Breast epithelium (tissue), 4 donors: ENCODE measurements around the gene LCP1. TPM values are rescaled to one million over a fixed set of nuclear protein-coding genes. Genes with fewer than 3 reads are reported as not detected.
"Not testable (repeated sequence)": the region's sequence is repeated elsewhere in the genome, so short reads cannot be mapped to it uniquely, and the experiment has no call there.

Experiments
- DNase-seq, 2 donors: peaks; one replicate each; pipeline ENCODE4 v3.0.0-alpha.2; 2019; ENCODE audit warnings: low spot score in 2 of 2
- H3K27ac ChIP-seq, 2 donors: fragments of 200-600 bp; sonication (generic) in 1 of 2; one replicate each; pipeline ENCODE4 v1.5.1; 2016 to 2019; ENCODE audit warnings: mild to moderate bottlenecking in 1 of 2
- H3K27me3 ChIP-seq, 2 donors: fragments of 200-600 bp; sonication (generic) in 1 of 2; one replicate each; pipeline versions ENCODE4 v1.5.1 to v1.6.0; 2017 to 2019; ENCODE audit warnings: control low read depth in 1 of 2, mild to moderate bottlenecking in 1 of 2
- H3K36me3 ChIP-seq: fragments of 200-600 bp; one replicate; pipeline ENCODE4 v1.5.1; 2019
- H3K4me1 ChIP-seq, 2 donors: fragments of 200-600 bp; sonication (generic); one replicate each; pipeline ENCODE4 v1.5.1; 2016 to 2019; ENCODE audit warnings: control low read depth in 1 of 2
- H3K4me3 ChIP-seq, 3 donors: fragments of 200-600 bp; sonication (generic); 1 replicate in 2 of 3; 2 replicates in 1 of 3; pipeline ENCODE4 v1.5.1; 2016 to 2019; ENCODE audit warnings: mild to moderate bottlenecking in 3 of 3, moderate library complexity in 2 of 3
- H3K9me3 ChIP-seq, 2 donors: fragments of 200-600 bp; sonication (generic) in 1 of 2; one replicate each; pipeline ENCODE4 v1.5.1; 2016 to 2019; ENCODE audit warnings: control low read depth in 1 of 2
- CTCF ChIP-seq, 3 donors: fragments of 450-650 bp; IDR thresholded peaks; one replicate each; pipeline ENCODE4 v1.5.1; 2016 to 2017; ENCODE audit warnings: antibody characterized with exemption in 3 of 3, mild to moderate bottlenecking in 3 of 3, moderate library complexity in 3 of 3
- POLR2A ChIP-seq: fragments of 450-650 bp; IDR thresholded peaks from one replicate; pipeline ENCODE4 v1.6.1; 2016; ENCODE audit warnings: antibody characterized with exemption, mild to moderate bottlenecking, moderate library complexity
- POLR2AphosphoS5 ChIP-seq, 3 donors: sonication (generic); formaldehyde crosslinking; IDR thresholded peaks; one replicate each; pipeline ENCODE4 v1.6.1; 2017; ENCODE audit warnings: antibody characterized with exemption in 3 of 3
- intact Hi-C: fragments of 100-400 bp; cut with DNase I; formaldehyde crosslinking; loops from one replicate; pipeline ENCODE4 v1.15.1; 2023; ENCODE audit warnings: low total_unique reads
- total RNA-seq, 3 donors: library from RNA; depleted of rRNA; stranded (reverse); fragments of >200 nt; gene quantifications; one replicate each; pipeline ENCODE4 v1.1.0, GENCODE V29; 2016

The LCP1 gene
- total RNA-seq, 3 donors from 2014 or later, result 28.2 to 94.9 (median 61.3) TPM

DNA sequence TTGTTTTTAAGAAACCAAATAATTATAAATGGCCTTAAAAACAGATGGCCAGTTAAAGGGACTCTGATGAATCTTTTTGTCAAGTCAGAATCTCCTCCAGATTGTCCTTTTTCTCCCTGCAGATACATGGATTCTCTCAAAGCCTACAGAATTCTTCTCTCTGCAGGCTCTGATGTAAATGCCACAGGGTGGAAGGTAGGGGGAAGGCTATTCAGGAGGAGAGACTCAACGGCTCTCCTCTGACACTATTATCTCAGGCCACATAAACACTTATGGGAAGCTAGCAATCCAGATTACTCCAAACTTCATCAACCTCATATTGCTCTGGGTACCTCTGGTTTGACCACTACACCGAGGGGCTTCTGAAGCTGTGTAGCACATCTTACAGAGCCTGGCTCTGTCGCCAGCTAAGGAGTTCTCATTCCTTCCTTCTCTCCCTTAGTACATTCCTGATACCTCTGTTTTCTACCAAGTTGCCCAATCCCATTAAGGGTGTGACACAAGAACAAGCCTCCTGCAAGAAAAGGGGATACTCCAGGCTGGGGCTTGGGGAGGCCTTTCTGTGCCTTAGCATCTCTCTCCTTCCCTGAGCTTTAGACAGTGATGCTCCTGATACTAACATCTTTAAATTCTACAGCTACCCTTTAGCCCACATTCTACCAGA, 14.9 kb downstream of the LCP1 start:
- intact Hi-C loops, result no loop called here
- Histone ChIP-seq H3K4me3 (no peak overlapping the region), H3K9me3 (no peaks in the 10 kb centered on the region), H3K4me1 (no peaks in the 10 kb centered on the region), H3K27me3 (no peaks in the 10 kb centered on the region), H3K27ac (no peak overlapping the region), H3K36me3 (no peaks in the 10 kb centered on the region)
- DNase-seq, result no peak
- TF ChIP-seq POLR2AphosphoS5 (IDR thresholded peaks at IDR 0.05), result no peak
- no peak for TF ChIP-seq POLR2A
- no peak for TF ChIP-seq CTCF (IDR thresholded peaks at IDR 0.05)

DNA sequence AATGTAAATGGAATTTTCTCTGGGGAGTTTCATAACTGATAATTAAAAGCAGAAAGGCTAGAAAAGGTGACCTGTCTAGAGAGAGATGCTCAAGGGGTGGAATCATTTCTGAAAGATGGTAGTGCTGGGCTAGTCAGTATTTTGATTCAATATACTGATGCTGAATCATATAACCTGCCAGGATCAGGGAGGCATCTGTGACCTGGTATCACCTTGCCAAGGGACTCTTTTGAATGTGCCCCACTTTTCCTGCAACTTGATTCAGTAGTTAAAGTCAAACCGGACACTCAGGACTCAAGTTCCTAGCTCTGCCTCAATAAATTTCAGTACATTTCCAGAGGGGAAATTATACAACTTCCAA, 15.8 kb downstream of the LCP1 start:
- H3K4me3 ChIP-seq, result no peak overlapping the region
- intact Hi-C loops, result no loop called here
- H3K27me3 ChIP-seq, result no peaks in the 10 kb centered on the region
- H3K4me1 ChIP-seq, result no peaks in the 10 kb centered on the region
- TF ChIP-seq POLR2A (no peak), POLR2AphosphoS5 (IDR thresholded peaks at IDR 0.05) (no peak), CTCF (IDR thresholded peaks at IDR 0.05) (no peak)
- H3K9me3 ChIP-seq, result no peaks in the 10 kb centered on the region
- H3K27ac ChIP-seq, result no peak overlapping the region
- H3K36me3 ChIP-seq, result no peaks in the 10 kb centered on the region
- no peak for DNase-seq

DNA sequence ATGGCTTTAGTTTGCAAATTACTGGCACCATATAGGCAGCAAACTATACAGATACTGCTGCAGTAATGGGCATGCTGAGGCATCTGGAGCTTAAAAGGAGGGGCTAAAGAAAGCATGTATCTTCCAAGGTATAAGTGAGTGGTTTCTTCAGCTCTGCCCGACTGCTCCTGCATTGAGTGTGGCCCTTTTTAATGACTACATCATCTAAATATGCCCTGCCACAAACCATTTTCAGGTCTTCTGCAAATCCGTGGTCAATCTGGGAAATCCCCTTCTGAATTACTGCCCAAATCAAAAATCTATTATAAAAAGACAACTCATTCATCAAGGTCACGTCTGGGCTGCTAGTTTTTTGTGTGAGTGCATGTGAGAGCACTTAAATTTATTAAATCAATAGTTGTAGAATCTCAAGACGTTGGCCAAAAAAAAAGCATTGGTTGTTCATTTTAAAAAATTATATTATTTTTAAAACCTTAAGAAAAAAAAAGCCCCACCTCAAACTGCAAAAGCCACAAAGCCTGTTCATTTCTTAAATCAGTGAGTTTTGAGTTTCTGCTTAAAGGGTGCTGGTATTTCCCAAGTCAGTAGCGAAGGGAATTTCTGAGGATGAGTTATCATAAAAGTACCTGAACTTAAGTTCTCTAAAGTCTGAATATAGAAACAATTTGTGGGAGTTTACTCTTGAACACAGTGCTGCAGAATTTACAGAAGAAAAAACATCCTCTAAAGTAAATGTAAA, 16.3 kb downstream of the LCP1 start:
- Histone ChIP-seq H3K4me1 (no peaks in the 10 kb centered on the region), H3K27me3 (no peaks in the 10 kb centered on the region), H3K9me3 (no peaks in the 10 kb centered on the region), H3K4me3 (no peak overlapping the region), H3K36me3 (no peaks in the 10 kb centered on the region), H3K27ac (no peak overlapping the region)
- DNase-seq, result no peak
- no peak for TF ChIP-seq POLR2AphosphoS5 (IDR thresholded peaks at IDR 0.05)
- no peak for TF ChIP-seq CTCF (IDR thresholded peaks at IDR 0.05)
- TF ChIP-seq POLR2A, result no peak
- intact Hi-C loops, result no loop called here

DNA sequence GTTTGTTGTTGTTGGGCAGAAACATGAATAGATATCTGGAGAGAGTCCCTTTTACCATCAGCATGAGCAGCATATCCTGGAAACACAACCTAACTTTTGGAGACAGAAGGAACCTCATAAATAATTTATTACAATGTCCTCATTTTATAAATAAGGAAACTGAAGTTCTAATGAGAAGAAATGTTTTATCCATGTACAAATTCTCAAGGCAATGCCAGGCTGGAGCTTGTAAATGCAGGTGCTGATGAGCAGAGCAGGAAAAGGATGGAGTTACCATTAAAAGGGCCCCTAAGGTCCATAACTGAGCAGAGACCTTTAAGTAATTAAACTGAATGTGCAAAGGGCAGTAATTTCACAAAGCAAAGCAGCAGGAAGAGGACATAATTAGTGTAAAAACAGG, 17.3 kb downstream of the LCP1 start:
- DNase-seq, result no peak
- no peaks in the 10 kb centered on the region for H3K4me1 ChIP-seq
- H3K27ac ChIP-seq, result no peak overlapping the region
- no peaks in the 10 kb centered on the region for H3K27me3 ChIP-seq
- intact Hi-C loops, result no loop called here
- no peaks in the 10 kb centered on the region for H3K9me3 ChIP-seq
- TF ChIP-seq POLR2AphosphoS5 (IDR thresholded peaks at IDR 0.05) (no peak), CTCF (IDR thresholded peaks at IDR 0.05) (no peak), POLR2A (no peak)
- no peak overlapping the region for H3K4me3 ChIP-seq
- no peaks in the 10 kb centered on the region for H3K36me3 ChIP-seq

- H3K36me3 ChIP-seq, H3K27ac ChIP-seq, H3K4me1 ChIP-seq, intact Hi-C loops, H3K9me3 ChIP-seq, DNase-seq, H3K4me3 ChIP-seq, H3K27me3 ChIP-seq: not testable (repeated sequence)
Observed at GRCh38 chr13:46162741-46163140, 19.2 kb downstream of the LCP1 start.
